ENCODE results near the gene AVPR2.

AVPR2 gene

DNA sequence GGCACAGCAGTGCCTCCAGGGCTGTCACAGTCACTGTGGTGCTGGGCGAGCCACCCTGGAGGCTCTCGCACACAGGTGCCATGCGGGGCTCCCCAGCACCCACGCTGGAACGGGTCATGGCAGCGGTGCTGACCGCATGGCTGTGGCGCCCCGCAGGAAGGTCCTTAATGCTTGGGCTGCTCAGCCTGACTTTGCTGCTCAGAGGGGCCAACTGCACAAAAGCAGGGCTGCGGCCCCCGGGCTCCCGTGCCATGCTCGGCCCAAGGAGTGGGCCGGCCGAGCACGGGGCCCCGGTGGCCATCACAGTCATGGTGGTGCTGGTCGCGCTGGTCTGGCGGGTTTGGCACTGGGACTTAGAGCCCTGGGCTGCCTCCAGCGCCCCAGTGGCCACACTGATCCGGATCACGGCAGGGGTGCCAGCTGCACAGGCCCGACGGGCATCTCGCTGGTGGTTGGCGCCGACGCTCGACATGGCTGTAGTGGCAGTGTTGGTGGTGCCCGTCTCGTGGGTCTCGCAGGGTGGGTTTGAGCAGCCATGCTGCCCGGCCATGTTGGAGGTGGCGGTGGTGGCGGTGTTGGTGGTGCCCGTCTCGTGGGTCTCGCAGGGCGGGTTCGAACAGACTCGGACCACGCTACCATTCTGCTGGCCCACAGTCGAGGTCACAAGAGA, 50.2 kb downstream of the AVPR2 start:
- no peak for DNase-seq

DNA sequence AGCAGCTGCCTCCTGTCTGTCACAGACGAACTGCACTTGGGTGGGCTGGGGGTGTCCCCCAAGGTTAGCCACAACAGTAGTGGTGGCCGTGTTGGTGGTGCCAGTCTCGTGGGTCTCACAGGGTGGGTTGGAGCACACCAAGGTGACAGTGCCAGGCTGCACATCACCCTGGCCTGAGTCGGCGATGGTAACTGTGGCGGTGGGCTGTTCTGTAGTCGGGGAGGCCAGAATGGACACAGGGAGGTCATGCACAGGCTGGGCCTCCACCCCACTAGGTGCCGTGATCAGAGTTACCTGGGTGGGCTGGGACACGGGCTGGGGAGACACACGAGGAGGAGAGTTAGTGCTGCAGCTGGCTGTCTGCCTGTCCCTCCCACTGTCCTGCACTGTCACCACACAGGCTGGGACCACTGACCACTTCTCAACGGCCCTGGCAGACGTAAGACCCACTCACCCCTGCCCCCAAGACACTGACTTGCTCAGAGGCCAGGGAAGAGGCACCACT, 50.8 kb downstream of the AVPR2 start:
- DNase-seq: no peak

DNA sequence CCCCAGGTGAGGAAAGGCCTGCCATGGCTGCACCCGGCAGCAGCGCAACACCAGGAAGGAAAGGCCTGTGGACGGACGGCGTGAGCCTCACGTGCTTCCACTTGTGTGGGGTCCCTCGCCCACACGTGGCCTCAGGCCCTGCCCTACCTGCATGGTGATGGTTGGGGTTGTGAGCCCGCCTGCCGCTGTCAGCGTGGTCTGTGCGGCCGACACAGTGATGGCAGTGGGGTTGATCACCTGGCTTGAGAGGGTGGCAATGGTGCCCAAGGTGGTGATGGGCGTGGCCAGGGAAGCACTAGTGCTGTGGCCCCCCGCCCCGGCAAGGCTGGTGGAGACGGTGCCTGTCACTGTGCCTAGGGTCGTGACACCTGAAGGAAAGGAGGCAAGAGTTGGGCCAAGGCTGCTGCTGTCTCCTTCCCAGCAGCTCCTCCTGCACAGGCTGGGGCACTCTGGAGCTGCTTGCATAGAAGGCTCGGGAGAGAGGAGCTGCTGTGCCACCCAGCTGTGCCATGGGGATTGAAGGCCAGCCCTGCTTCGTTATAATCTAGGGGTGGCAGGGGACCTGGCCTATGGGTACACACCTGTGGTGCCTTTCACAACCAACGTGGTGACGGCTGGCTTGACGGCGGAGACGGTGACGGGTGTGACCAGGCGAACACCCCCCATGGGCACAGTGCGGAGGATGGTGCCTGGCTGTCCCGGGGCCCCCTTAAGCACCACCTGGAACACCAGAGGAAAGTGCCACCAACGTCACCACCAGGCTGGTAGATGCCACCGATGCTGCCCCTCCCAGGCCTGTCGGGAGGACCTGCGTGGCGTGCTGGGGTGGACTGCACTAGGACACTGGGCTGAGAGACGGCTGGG, 51.8 kb downstream of the AVPR2 start:
- no peak for DNase-seq
